Measurements from ENCODE around the gene SEL1L3.
"Not testable (repeated sequence)": the region's sequence is repeated elsewhere in the genome, so short reads cannot be mapped to it uniquely, and the experiment has no call there.

The SEL1L3 gene

DNA sequence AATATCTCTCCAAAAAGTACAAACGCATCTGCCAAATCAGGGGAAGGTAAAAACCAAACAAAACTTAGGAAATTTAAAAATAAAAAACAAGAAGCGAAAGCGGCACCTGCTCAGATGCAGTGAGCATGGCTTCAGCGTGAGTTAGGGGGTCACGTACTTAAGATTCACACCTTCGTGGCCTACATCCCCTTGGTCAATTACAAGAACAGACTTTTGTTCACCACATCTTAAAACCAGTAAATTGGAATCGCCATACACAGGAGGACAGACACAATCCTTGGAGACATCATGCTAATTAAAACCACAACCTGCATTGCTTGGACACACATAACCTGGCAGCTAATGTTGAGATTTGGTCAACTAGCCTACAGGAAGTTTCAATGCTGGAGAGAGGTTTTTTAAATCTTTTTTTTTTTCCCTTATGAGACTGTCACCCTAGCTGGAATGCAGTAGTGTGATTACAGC is 12.5 kb upstream of the SEL1L3 start:
- no peak for DNase-seq (ENCODE audit: low read depth, low spot score)
- ChIA-PET CTCF (no interaction called here), POLR2A (no interaction called here)
- H3K4me3 ChIP-seq (ENCODE audit: low read depth, low read length): no peak overlapping the region
- TF ChIP-seq, protein P1, sequence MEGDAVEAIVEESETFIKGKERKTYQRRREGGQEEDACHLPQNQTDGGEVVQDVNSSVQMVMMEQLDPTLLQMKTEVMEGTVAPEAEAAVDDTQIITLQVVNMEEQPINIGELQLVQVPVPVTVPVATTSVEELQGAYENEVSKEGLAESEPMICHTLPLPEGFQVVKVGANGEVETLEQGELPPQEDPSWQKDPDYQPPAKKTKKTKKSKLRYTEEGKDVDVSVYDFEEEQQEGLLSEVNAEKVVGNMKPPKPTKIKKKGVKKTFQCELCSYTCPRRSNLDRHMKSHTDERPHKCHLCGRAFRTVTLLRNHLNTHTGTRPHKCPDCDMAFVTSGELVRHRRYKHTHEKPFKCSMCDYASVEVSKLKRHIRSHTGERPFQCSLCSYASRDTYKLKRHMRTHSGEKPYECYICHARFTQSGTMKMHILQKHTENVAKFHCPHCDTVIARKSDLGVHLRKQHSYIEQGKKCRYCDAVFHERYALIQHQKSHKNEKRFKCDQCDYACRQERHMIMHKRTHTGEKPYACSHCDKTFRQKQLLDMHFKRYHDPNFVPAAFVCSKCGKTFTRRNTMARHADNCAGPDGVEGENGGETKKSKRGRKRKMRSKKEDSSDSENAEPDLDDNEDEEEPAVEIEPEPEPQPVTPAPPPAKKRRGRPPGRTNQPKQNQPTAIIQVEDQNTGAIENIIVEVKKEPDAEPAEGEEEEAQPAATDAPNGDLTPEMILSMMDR (IDR thresholded peaks at IDR 0.05; ENCODE audit: insufficient read depth, low read length, missing control alignments): no peak

DNA sequence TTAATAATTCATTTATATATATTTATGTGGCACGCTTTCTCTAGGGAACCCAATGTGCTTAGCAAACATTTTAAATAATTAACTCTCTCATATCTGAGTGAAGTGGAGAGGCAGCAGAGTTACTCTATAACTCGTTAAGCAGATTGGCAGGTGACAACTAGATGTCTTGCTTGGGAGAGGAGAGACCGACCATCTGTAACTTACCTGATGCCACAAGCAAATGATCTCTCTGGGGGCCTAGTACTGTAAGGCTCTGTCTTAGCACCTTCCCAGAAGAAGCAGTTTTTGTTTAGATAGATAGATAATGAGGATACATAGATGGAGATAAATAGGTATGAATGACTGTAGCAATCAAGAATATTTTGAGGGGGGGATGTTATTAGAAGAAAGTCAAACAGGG is 11.9 kb upstream of the SEL1L3 start:
- POLR2A ChIA-PET: no interaction called here
- TF ChIP-seq, protein P1 (IDR thresholded peaks at IDR 0.05; ENCODE audit: insufficient read depth, low read length, missing control alignments): no peak

DNA sequence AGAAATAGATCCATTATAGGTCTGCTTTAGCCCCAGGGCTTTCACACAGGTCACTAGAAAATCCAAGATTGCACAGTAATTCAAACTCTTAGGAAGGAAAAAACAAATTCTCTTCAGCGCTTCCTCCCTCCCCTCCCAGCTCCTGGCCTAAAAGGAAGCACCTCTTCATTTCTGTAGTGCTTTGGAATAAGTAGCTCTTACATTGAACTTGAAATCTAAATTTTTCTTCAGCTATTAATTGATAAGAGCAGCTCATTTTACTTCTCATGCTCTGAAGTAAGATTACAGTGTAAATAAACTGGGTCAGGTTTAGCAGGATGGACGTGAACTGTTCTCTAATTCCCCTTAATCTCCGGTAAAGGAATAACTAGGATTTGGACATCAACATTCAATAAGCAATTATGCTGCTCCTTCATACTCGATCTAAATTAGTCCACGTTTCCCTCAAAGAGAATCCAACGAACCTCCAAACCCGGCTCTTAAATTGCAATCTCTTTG is 10.9 kb upstream of the SEL1L3 start:
- POLR2A ChIA-PET: no interaction called here
- H3K4me3 ChIP-seq (ENCODE audit: low read depth, low read length): no peak overlapping the region
- no peak for DNase-seq (ENCODE audit: low read depth, low spot score)
- TF ChIP-seq, protein P1 (IDR thresholded peaks at IDR 0.05; ENCODE audit: insufficient read depth, low read length, missing control alignments): no peak
- CTCF ChIA-PET: interaction anchor here (0.7 to 1.7 kb wide), 3 partner anchors 8 to 433 kb away, joined by 3 read pairs; no protein-coding TSS in a partner anchor

More for the DNA sequence above, 11.9 kb upstream of the SEL1L3 start:
- no peak for DNase-seq (ENCODE audit: low read depth, low spot score)
- CTCF ChIA-PET: no interaction called here
- no peak overlapping the region for H3K4me3 ChIP-seq (ENCODE audit: low read depth, low read length)

DNA sequence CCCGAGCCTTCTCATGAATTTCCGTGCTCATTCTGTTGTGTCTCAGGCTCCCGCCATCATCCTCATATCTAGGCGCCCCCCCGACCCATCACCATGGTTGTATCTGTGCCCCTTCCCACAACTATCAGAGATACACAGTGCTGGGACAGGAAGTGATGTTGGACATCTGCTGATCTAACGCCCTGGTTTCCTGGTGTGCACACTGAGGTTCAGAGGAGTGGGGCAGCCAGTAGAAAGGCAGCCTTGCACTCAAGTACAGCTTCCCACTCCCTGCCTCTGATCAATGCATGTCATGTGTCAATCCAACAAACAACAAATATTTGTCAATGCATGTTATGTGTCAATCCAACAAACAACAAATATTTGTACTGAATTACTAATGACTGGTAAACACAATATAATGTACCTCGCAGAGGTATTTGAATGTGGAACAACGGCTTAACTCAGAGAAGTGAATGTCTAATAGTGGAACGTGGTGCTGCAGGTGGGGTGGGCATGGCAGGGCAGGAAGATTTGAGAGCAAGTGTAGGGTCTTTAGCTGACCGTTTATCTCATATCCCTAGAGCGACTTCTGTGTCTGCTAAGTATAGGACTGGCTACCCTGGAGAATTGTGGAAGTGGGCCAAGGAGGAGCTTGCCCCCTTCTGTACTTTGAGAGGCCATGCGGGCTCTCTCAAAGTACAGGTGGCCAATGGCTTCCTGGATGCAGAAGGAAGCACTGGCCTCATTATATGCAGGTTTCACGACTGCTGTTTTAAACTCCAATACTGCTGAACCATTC is 10.3 kb upstream of the SEL1L3 start:
- no peak overlapping the region for H3K4me3 ChIP-seq (ENCODE audit: low read depth, low read length)
- no peak for DNase-seq (ENCODE audit: low read depth, low spot score)
- TF ChIP-seq, protein P1 (IDR thresholded peaks at IDR 0.05; ENCODE audit: insufficient read depth, low read length, missing control alignments): no peak
- POLR2A ChIA-PET: no interaction called here
- CTCF ChIA-PET: interaction anchor here (0.7 to 1.7 kb wide), 3 partner anchors 8 to 432 kb away, joined by 3 read pairs; no protein-coding TSS in a partner anchor

DNA sequence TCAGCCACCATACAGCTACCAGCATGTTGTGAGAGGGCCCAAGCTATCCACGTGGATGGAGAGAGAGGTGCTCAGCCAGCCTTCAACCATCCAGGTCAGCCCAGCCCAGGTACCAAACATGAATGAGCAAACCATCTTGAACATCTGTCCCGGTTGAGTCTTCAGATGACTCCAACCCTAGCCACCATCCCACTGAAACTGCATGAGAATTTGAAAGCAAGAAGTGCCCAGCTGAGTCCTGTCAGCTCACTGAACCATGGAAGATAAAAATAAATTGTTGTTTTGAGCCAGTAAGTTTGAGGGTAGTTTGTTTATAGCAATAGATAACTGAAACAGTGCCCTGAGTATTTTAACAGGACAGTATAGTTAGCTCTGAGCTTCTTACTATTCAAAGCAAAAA is 7.3 kb upstream of the SEL1L3 start:
- CTCF ChIA-PET: interaction anchor here (1.0 to 1.4 kb wide), 3 partner anchors 10 to 430 kb away, joined by 3 read pairs; no protein-coding TSS in a partner anchor
- no peak for DNase-seq (ENCODE audit: low read depth, low spot score)

DNA sequence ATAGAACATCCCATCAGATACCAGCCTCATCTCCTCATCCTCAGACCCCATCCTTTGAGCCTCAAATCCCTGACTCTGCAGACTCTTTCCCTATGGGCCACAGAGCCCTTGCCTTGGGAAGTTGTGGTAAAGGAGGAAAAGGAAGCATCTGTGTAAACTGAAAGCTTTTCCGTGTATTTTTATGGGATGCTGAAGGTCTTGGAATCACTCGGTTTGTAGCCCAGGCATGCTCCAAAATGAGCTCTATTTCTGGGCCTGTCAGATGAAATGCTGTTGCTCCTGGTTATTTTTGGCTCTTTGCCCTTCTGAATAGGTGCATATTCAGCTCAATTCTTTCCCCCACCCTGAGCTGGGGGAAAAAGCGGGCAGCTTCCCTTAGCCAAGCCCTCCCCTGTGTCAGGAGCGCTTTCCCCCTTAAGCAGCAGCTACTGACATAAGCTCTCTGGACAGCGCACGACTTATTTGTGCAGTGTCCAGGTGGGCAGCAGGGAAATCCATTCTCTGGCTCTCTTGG is 5.0 kb upstream of the SEL1L3 start:
- TF ChIP-seq, protein P1 (IDR thresholded peaks at IDR 0.05; ENCODE audit: insufficient read depth, low read length, missing control alignments): no peak
- CTCF ChIA-PET: no interaction called here
- DNase-seq (ENCODE audit: low read depth, low spot score): no peak
- POLR2A ChIA-PET: no interaction called here
- no peak overlapping the region for H3K4me3 ChIP-seq (ENCODE audit: low read depth, low read length)

More for the DNA sequence above, 7.3 kb upstream of the SEL1L3 start:
- TF ChIP-seq, protein P1 (IDR thresholded peaks at IDR 0.05; ENCODE audit: insufficient read depth, low read length, missing control alignments): no peak
- no peak overlapping the region for H3K4me3 ChIP-seq (ENCODE audit: low read depth, low read length)
- POLR2A ChIA-PET: no interaction called here

DNA sequence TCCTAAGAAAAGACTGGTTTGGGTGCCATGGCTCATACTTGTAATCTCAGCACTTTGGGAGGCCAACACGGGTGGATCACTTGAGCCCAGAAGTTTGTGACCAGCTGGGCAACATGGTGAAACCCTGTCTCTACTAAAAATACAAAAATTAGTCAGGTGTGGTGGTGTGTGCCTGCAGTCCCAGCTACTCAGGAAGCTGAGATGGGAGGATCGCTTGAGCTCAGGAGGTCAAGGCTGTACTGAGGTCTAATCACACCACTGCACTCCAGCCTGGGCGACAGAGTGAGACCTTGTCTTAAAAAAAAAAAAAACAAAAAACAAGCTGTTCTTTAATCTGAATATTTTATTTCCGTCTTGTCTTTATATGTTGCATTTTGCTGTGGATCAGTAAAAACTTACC is 3.6 kb upstream of the SEL1L3 start:
- POLR2A ChIA-PET: interaction anchor here (0.7 kb wide), 1 partner anchor 77 kb away, joined by 3 read pairs; no protein-coding TSS in a partner anchor
- DNase-seq (ENCODE audit: low read depth, low spot score); H3K4me3 ChIP-seq (ENCODE audit: low read depth, low read length); CTCF ChIA-PET: not testable (repeated sequence)
